GM12878 (cell line): ENCODE data around the gene MED13L.

Experiments used
- ATF7 ChIP-seq: fragments of 450-650 bp; IDR thresholded peaks from 2 replicates; pipeline ENCODE4 v1.6.1; 2016; ENCODE audit warnings: low read depth, mild to moderate bottlenecking
- CTCF ChIP-seq, 3 experiments: IDR thresholded peaks in 2 of 3; conservative IDR thresholded peaks in 1 of 3; 2 replicates each; pipeline ENCODE4 v1.5.1; 2011; ENCODE audit warnings: low read depth in 3 of 3, low read length in 3 of 3, mild to moderate bottlenecking in 3 of 3, control low read depth in 2 of 3, moderate library complexity in 2 of 3, inconsistent platforms in 1 of 3, mixed read lengths in 1 of 3; ENCODE audit not compliant: control insufficient read depth in 2 of 3, insufficient read depth in 1 of 3; ENCODE audit errors: extremely low read depth in 1 of 3
- EP300 ChIP-seq, 2 experiments: fragments of 150-350 bp in 1 of 2; IDR thresholded peaks; 2 replicates each; pipeline ENCODE4 v1.6.1; 2011 to 2012; ENCODE audit warnings: low read depth in 2 of 2, low read length in 2 of 2, borderline replicate concordance in 1 of 2, improper control_type of control experiment in 1 of 2, inconsistent platforms in 1 of 2; ENCODE audit not compliant: control insufficient read depth in 1 of 2
- EZH2 ChIP-seq: IDR thresholded peaks from 2 replicates; pipeline ENCODE4 v1.6.1; 2012; ENCODE audit warnings: low read depth, mild to moderate bottlenecking, control low read depth, inconsistent platforms, low read length, borderline replicate concordance; ENCODE audit not compliant: control insufficient read depth
- MAX ChIP-seq: IDR thresholded peaks from 2 replicates; pipeline ENCODE4 v1.6.1; 2012; ENCODE audit warnings: low read depth, low read length, improper control_type of control experiment
- NBN ChIP-seq: fragments of 450-650 bp; IDR thresholded peaks from 2 replicates; pipeline ENCODE4 v1.6.1; 2016
- POLR2A ChIP-seq: IDR thresholded peaks from 2 replicates; pipeline ENCODE4 v1.6.1; 2011; ENCODE audit warnings: low read depth, mild to moderate bottlenecking, low read length
- POLR2AphosphoS5 ChIP-seq: IDR thresholded peaks from 2 replicates; pipeline ENCODE4 v1.6.1; 2011; ENCODE audit warnings: mild to moderate bottlenecking, low read length, inconsistent platforms
- RCOR1 ChIP-seq: conservative IDR thresholded peaks from 2 replicates; pipeline ENCODE4 v1.6.1; 2012; ENCODE audit warnings: low read depth, low read length, improper control_type of control experiment
- SIN3A ChIP-seq: IDR thresholded peaks from 2 replicates; pipeline ENCODE4 v1.6.1; 2012; ENCODE audit warnings: low read depth, low read length, improper control_type of control experiment

- TF ChIP-seq MAX (no peak), EZH2 (no peak), SIN3A (no peak), CTCF (IDR thresholded peaks at IDR 0.05 in 2 of 3, conservative IDR thresholded peaks at IDR 0.05 in 1 of 3; ENCODE audit: control insufficient read depth in 2 of 3, extremely low read depth in 1 of 3, insufficient read depth in 1 of 3, low read depth in 3 of 3, low read length in 3 of 3) (no peak), RCOR1 (no peak), POLR2AphosphoS5 (no peak), NBN (no peak), EP300 (IDR thresholded peaks at IDR 0.05; ENCODE audit: borderline replicate concordance in 1 of 2, control insufficient read depth in 1 of 2, low read depth in 2 of 2, low read length in 2 of 2) (no peak), ATF7 (no peak), POLR2A (no peak)
Measured at GRCh38 chr12:115953031-115953430, 324.5 kb downstream of the MED13L start.
